SH-SY5Y (cell line): Measurements from ENCODE around the gene C3orf49.

Experiments used
- GATA2 ChIP-seq: IDR thresholded peaks from 2 replicates; pipeline ENCODE4 v1.6.1; 2011; ENCODE audit warnings: mild to moderate bottlenecking, low read depth, low read length
- GATA3 ChIP-seq: IDR thresholded peaks from 2 replicates; pipeline ENCODE4 v1.6.1; 2011; ENCODE audit warnings: low read depth, mild to moderate bottlenecking, low read length, moderate library complexity

Gene C3orf49

DNA sequence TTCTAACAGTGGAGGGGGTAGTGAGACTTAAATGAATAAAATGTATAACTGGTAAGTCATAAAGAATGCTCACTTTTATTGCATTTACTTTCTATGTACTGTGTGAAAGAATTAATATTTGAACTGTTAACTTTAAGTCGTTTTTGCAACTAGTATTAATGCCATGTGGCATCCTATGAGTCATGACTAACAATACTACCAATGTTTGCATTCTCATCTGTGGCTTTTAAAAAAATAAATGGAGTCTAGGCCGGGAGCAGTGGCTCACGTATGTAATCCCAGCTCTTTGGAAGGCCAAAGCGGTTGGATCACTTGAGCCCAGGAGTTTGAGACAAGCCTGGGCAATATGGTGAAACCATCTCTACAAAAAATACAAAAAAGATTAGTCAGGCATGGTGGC is 5.2 kb downstream of the C3orf49 start:
- TF ChIP-seq GATA2 (no peak), GATA3 (no peak)

DNA sequence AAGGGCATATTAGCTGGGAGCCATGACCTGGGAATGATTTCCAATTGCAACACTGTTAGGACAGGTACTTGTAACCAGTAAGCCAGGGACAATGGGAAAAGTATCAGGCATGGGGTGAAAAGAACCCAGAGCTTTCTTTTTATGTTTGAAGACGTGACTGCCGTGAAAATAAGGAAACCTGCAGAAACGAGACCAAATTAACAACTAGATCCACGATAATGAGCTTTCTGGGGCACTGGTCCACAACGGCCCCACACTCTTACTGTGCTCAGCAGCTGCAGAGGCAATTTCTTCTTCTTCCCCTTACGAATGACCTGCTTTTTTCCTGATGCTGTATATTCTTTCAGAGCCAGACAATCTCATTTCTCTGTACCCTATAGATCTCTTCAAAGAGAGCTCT is 11.4 kb downstream of the C3orf49 start:
- TF ChIP-seq GATA3 = no peak
- TF ChIP-seq GATA2 = no peak

DNA sequence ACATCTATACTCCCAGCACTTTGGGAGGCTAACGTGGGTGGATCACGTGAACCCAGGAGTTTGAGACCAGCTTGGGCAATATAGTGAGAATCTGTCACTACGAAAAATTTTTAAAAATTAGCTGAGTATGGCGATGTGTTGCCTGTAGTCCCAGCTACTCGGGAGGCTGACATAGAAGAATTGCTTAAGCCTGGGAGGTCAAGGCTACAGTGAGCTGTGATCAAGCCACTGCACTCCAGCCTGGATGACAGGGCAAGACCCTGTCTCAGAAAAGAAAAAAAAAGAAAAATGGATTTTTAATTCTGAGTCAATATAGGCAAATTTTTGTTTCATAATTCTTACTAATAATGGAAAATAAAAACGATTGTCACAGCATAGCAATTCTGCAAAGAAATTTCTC is 13.3 kb downstream of the C3orf49 start:
- TF ChIP-seq GATA3 = no peak
- no peak for TF ChIP-seq GATA2

DNA sequence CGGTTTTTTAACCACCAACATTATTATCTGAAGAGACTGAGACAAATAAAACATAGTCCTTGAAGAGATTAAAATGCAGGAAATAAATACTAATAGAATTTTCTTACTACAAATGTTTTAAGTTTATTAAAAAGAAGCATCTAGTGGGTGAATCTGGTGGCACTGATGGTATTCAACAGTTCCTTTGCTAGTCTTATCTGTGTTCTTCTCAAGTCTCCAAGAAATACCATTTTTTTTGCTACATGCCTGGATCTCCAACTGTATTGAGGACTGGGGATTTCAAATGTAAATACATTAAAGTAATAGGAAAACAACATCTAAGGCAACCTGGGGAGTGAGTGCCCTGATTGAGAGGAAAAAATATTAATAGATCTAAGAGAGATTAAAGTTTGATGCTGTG is 22.6 kb downstream of the C3orf49 start:
- TF ChIP-seq GATA3 = no peak
- TF ChIP-seq GATA2 = no peak

DNA sequence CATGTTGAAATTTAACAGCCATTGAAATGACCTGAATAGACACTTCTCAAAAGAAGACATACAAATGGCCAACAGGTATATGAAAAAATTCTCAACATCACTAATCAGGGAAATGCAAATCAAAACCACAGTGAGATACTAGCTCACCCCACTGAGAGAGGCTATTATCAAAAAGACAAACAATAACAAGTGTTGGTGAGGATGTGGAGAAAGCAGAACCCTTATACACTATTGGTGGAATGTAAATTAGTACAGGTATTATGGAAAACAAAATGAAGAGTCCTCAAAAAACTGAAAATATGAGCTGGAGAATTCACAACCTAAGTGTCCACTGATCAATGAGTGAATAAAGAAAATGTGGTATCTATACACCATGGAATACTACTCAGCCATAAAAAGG is 23.0 kb downstream of the C3orf49 start:
- TF ChIP-seq GATA3 = no peak
- no peak for TF ChIP-seq GATA2

DNA sequence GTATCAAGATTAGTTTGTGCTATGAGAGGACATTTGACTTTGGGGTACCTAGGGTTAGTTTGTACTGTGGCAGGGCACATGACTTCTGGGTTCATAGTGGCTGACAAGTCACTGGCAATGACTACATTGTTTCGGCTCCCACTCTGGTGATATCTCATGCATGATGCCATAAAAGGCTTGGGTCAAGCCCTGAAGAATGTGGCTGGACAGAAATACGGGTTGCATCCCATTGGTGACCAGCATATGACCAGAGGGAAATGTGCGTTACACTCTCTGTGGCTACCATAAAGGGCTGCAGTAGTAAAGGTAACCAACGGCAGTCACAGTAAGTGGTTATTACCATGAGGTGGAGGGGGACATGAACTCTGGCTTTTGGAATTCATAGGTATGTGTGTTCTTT is 26.1 kb downstream of the C3orf49 start:
- TF ChIP-seq GATA2 (no peak), GATA3 (no peak)

DNA sequence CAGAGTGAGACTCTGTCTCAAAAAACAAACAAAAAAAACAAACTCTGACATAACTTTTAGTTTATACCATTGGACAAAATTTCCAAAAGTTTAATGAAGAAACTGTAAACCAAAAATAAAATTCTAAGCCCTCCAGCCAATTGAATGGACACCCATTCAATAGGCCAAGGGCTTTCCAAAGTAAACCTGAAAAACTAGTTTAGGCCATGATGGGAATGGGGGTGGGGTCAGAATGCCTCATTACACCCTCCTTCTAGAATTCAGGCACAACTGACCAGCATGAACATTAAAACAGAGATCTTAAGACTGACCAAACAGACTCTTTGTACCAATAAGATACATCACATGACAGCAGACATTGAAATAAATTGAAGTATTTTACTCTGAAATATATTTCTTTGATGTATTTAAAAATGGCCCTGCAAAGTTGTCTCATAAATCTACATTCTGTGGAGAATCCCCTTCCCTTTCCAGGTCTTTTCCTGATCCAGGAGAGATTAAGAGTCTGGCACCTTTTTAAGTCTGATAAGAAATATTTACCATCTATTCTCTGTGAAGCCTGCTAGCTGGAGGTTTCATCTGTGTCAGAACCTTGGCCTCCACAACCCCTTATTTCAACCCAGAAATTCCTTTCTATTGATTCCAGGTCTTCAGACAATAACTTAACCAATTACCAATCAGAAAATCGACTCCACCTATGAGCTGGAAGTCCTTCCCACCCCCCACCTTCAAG is 28.8 kb downstream of the C3orf49 start:
- TF ChIP-seq GATA3 (no peak), GATA2 (no peak)

DNA sequence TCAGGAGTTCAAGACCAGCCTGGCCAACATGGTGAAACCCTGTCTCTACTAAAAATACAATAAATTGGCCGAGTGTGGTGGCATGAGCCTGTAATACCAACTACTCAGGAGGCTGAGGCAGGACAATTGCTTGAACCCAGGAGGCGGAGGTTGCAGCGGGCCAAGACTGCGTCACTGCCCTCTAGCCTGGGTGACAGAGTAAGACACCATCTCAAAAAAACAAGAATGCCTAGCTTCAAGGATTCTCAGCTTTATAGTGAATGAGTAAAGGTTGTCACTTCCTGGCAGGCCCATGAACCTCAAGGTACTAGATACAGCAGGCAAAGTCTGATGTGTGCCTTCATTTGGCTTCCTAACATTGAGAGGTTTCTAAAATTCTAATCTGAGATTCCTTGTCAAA is 30.1 kb downstream of the C3orf49 start:
- no peak for TF ChIP-seq GATA2
- no peak for TF ChIP-seq GATA3

DNA sequence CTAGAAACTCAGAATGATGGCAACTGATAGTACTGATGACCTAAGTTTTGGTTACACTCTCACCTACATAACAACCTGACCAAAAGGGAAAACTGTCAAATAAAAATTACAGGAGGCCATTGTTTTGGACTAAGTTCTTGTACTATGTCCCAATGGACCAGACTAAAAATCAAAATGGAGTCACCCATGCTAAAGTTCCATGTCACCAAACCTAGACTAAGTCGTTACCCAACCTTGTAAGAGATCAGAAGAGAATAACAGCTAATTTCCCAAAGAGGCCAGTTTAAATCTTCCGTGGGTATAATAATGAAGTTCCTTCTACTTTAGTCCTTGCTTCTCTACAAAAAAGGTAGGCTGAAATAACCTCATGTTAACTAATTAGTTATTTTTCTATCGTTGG is 32.2 kb downstream of the C3orf49 start:
- no peak for TF ChIP-seq GATA3
- no peak for TF ChIP-seq GATA2

DNA sequence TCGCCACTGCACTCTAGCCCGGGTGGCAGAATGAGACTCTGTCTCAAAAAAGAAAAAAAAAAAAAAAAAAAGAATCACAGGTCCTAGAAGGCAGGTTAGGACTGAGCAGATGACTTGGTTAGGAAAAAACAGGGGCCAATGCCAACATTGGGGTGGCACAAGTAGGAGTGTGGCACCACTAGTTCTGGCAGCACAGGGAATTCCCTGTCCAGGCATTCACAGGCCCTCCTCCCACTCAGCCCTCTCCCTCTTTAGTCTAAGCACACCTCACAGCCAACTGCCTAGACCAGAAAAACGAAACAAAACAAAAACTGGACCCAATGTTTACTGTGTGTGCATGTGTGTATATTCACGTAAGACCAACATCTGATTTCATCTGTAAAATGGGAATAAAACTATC is 34.0 kb downstream of the C3orf49 start:
- no peak for TF ChIP-seq GATA3
- TF ChIP-seq GATA2 = no peak

DNA sequence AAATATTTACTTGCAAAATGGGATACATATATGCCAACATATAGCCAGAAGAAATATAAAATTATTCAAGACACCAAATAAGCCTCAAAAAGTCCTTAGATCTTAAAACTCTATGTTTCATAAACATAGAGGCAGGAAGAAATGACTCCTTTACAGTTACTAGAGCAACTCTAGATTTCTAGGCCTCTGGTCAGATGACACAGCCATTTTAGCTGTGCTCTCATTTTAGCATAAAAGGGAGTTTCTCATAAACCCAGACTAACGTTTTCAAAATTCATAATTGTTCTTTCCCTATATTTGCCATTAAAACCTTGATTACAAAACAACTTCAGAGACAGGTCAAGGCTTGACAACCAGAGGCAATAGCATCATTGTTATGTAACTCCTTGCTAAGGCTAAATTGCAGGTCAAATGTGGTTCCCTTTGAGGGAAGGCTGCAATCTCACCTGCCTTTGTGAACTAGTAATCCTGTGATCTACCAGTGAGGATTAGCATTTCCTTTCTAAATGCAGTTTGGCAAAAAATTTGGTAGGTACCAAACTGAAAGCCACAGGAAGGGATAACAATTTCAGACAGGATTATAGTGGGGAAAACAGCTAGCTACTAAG is 36.3 kb downstream of the C3orf49 start:
- TF ChIP-seq GATA2 (no peak), GATA3 (no peak)

DNA sequence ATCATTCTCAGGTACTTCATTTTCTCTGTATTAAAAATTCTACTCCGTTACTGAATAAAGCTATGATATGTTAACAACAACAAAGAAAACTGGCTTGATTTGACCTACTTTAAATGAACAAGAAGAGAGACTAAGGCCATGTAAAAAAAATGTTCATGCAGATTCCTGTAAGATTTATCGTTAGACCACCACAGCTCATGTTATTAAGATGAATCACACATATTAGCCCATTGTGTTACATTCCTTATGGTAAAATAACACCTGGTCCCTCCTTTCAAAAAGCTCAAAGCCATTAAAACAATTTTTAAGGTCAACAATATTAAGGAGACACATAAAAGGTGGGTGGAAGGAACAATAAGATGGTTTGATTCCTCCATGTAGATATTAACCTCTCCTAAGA is 38.2 kb downstream of the C3orf49 start:
- no peak for TF ChIP-seq GATA3
- TF ChIP-seq GATA2 = no peak

DNA sequence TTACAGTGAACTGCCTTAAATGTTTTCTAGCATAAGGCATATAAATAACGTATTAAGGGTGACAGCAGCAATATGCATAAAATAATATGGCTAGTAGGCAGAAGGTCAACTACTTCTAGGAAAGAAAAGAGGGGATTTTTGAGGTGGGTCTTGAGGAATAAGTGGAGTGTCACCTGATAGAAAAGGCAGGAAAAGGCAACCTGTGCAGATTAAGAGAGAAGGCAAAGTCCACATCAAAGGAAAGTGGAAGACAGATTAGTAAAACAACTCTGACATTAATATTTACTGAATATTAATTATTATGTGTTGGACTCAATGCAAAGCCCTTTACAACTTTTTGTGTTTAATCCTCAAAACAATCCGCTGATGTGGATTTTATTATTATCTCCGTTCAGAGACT is 41.7 kb downstream of the C3orf49 start:
- no peak for TF ChIP-seq GATA2
- TF ChIP-seq GATA3 = no peak

DNA sequence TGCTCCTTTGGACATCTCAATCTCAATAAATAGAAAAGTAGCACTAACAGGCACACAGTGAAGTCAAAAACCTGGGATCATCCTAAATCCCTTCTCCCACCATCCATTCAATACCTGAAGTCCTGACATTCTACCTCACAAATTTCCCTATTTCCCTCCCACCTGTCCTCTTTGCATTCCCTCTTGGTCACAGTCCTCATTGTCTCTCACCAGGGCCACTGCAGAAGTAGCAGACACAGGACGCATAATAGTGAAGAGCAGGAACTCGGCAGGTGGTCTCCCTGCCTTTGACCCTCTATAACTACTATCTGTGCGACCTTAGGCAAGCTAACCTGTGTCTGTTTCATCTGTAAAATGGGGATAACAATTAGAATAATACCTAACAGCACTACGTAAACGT is 42.2 kb downstream of the C3orf49 start:
- TF ChIP-seq GATA2 (no peak), GATA3 (no peak)

DNA sequence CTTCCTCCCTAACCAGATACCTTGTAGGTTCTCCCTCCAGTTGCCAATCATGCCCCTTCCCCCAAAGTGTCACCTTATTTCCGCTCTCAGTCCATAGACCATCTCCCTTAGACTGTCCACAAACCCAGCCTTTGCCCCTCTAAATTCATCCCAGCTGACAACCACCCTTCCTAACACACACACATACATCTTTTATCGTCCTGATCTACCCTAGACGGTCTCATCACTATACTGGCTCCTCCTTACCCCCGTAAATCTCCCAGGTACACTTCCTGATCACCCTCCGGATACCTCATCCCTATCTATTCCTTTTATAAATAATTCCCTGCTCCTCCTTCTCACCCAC is 43.7 kb downstream of the C3orf49 start:
- TF ChIP-seq GATA3 (no peak), GATA2 (peak; percentile 58)
